NCI-H2196 treated with DMSO at 0.1 percent for 48 hours (cell line): ENCODE results near the gene MICB.
"Not testable (repeated sequence)": the region's sequence is repeated elsewhere in the genome, so short reads cannot be mapped to it uniquely, and the experiment has no call there.

Source experiments
- DNase-seq: peaks from one replicate; lab custom pipeline; 2025; ENCODE audit not compliant: unreplicated experiment; lab: John Stamatoyannopoulos, UW

The MICB gene

DNA sequence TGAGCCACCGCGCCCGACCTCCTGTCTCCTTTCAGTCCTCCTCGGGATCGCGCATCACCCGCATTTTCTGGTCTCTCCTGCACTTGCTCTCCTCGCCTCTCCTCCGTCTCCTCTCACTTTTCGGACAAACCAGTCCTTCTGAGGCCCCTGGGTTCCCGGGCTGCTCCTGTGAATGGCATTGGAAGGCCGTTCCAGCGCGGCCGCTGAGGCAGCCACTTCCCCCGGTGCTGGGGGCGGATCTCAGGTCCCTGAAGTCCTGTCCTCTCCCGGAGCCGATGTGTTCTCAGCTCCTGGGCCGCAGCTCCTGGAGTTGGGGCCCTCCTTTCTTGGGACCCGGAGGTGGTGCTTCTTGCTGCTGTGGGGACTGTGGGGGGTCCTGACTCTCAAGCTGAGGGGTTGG lies 803 bp downstream of the MICB start:
- no peak for DNase-seq

DNA sequence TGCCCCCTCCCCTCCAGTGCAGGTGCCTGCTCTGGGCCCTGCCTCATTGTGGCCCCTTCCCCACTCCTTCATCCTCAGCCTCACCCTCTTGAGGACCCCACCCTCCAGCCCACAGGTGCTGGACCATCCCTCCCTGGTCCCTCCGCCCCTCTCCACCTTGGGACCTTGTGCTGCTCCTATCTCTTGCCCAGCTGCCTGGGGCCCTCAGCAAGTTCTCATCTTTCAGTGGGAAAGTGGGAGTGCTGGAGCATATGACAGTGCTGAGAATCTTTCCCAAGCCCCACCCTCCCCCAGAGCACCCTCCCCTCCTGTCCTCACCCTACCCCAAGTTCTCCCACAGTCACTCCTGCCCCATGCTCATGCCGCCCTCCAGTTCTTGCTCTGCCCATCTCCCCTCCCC lies 1.7 kb downstream of the MICB start:
- DNase-seq: not testable (repeated sequence)

DNA sequence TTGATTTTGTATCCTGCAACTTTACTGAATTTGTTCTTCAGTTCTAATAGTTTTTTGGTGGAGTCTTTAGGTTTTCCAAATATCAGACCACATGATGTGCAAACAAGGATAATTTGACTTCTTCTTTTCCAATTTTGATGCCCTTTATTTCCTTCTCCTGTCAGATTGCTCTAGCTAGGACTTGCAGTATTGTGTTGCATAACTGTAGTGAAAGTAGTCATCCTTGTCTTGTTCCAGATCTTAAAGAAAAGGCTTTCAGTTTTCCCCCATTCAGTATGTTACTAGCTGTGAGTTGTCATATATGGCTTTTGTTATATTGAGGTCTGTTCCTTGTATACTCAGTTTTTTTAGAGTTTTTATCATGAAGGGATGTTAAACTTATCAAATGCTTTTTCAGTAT lies 4.6 kb downstream of the MICB start:
- no peak for DNase-seq

DNA sequence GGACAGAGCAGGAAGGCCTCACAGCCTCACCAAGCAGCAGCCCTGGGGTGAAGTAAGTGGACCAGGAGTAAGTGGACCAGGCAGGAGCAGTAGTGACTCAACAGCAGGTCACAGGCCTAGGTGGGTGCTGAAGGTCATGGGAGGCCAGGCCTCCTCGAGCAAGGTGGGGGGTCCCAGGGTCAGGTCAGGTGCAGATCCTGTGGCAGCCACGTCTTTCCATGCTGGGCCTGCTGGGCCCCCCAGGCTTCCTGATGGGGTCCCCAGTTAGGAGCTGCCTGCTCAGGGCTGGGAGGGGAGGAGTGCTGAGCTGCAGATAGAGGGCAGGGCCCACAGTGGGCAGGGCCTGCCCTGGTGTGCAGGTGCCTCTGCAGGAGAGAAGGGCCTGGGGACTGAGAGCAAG lies 11.1 kb downstream of the MICB start:
- not testable (repeated sequence) for DNase-seq

DNA sequence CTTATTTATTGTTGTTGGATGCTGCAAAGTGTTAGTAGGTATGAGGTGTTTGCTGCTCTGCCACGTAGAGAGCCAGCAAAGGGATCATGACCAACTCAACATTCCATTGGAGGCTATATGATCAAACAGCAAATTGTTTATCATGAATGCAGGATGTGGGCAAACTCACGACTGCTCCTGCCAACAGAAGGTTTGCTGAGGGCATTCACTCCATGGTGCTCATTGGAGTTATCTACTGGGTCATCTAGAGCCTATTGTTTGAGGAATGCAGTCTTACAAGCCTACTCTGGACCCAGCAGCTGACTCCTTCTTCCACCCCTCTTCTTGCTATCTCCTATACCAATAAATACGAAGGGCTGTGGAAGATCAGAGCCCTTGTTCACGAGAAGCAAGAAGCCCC lies 12.1 kb downstream of the MICB start:
- DNase-seq: no peak

DNA sequence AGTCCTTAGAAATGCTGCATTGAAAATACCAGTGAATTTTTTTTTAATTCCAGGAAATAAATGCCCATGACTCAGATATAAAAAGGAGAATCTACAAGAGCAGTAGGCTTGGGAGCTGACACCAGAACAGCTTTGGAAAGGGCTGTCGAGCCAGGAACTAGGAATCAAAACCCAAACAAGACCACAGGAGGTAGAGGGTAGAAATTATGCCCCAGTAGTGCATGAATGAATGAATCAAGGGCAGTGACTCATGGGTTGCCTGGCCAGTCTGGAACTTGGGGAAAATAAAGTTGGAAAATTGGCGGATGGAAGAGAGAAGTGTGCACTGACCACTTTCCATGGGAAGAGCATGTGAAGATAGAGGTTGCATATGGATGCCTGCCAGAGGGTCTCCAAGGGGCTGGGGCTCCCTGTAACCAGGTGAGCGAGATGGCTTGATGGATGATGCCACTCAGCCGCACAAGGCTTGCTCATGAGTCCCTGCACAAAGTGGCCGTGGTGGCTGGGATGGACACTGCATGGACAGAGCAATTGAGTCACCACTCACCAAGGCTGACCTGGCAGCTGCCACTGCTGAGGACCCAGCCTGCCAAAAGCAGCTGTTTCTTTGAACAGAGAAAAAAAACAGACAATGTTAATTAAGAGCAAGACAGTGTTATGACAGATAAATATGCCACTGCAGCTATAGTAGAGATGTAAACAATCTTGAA lies 15.7 kb downstream of the MICB start:
- DNase-seq: no peak

DNA sequence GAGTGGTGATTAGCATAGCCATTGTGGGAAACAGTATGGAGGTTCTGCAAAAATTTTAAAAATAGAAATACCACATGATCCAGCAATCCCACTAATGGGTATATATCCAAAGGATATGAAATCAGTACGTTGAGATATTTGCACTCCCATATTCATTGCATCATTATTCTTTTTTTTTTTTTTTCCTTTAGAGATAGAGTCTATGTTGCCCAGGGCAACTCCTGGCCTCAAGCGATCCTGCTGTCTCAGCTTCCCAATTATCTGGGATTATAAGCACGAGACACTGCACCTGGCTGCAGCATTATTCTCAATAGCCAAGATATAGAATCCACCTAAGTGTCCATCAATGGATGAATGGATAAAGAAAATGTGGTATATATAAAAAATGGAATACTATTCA lies 23.9 kb downstream of the MICB start:
- DNase-seq: no peak

DNA sequence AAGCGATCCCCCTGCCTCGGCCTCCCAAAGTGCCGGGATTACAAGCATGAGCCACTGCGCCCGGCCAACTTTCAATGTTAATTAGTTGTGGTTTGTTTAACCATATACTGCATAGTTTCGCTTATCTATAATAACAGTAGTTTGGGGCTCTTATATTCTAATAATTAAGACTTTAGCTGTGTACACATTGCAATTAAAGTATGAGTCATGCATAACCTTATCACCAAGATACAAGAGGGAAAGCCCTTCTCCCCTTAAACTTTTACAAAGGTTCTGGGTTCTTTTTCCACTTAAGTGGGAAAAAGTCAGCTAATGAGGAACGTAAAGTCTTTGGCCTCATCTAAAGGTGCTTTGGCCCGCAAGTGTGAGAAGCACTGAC lies 27.6 kb downstream of the MICB start:
- no peak for DNase-seq

DNA sequence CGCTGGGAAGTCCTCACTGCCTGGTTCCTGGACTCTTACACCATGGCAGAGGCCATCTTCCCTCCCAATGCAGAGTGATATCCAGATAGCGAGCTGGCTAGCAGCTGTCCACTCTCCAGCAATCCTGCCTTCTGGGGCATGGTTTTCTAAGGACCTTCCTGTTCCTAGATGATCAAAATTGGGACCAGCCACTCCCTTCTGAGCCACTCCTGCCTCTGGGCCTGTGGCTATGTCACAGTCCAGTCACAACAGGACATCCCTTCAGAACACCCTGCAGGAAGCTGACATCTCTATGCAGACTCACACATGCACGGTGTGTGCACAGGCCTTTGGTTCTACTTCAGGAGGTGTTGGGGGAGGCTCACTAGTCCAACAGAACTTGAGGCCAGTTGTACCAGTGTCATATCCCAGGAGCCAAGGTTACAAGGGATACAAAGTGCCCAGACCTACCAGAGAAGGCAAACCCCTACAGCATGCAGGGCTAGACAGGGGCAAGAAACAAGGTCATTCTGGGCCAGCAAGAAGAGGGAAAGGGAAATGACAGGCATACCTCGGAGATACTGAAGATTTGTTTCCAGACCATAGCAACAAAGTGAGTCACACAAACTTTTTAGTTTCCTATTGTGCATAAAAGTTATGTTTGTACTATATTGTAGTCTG lies 28.1 kb downstream of the MICB start:
- no peak for DNase-seq

DNA sequence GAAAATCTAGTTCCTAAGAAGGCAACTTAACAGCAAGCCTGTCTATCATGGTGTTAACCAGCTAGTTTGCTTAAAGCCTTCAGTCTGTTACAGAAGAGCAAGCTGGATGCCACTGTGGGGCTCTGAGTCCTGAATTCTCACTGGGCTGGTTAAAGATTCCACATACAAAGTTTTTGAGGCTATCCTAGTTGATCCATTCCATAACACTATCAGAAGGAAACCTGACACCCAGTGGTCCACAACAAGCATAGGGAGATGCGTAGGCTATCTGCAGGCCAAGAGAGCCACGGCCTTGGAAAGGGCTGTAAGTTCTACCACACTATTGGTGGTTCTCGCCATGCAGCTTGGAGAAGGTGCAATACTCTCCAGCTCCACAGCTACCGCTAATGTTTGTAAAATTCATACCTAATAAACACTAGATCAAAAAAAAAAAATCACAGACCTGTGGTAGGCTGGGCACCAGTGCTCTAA lies 30.4 kb downstream of the MICB start:
- DNase-seq: no peak

DNA sequence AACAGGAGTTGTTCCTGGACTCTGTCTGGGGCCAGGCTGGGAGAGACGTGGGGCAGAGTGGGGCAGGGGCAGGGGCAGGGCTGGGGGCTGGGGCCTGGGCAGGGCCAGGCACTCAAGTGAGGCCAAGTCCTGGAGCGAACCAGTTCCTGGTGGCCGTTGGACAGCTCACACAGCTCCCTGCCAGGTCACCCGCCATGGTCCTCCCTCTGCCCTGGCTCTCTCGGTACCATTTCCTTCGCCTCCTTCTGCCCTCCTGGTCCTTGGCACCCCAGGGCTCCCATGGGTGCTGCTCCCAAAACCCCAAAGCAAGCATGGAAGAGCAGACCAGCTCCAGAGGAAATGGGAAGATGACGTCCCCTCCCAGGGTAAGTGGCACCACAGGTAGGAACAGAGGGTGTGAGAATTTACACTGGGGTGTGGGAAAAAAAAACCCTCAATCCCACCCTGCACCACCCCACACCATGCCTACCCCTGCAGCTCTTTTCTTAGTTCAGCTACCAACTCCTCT lies 30.9 kb downstream of the MICB start, which contains the start of gene MCCD1:
Gene MCCD1 (plus strand): TSS at position 142 of the 508 bp plus-strand sequence. CDS start 53 bp downstream, at position 195.
- DNase-seq: no peak

DNA sequence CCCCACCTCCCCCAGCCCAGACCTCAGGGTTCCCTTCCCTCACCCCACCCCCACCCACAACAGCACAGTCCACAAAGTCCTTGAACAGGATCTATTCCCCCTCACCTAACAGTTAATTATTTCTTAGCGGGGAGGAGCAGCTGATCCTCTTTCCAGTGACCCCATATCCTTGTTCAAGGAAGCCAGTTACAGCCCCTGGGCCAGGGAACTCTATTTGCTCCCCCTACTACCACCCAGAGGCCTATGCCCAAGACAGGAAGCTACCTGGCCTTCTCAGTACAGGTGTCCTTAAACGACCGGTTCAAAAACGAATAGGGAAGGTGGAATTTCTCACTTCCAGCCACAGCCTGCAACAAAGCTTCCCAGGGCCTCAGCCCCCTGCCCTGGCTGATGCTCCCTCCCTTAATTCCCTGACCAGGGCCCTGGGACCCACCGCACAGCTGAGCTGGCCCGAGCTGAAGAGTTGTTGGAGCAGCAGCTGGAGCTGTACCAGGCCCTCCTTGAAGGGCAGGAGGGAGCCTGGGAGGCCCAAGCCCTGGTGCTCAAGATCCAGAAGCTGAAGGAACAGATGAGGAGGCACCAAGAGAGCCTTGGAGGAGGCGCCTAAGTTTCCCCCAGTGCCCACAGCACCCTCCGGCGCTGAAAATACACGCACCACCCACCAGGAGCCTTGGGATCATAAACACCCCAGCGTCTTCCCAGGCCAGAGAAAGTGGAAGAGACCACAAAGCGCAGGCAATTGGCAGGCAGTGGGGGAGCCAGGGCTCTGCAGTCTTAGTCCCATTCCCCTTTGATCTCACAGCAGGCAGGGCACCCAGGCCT lies 31.6 kb downstream of the MICB start:
- DNase-seq: no peak

DNA sequence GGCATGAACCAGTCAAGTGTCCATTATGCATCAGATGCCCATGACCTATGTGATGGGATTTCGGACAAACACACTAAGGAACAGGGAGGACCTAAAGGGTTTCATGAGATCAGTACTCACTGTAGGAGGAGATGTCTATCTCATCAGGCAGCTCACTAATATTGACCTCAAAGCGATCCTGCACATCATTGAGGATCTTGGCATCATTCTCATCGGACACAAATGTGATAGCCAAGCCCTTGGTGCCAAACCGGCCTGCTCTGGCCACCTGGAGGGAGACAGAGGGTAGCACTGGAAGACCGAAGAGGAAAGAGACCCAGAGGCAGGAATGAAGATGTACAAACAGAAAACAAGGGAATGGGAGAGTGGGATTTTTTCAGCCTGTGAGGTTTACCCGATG lies 32.7 kb downstream of the MICB start:
- no peak for DNase-seq

DNA sequence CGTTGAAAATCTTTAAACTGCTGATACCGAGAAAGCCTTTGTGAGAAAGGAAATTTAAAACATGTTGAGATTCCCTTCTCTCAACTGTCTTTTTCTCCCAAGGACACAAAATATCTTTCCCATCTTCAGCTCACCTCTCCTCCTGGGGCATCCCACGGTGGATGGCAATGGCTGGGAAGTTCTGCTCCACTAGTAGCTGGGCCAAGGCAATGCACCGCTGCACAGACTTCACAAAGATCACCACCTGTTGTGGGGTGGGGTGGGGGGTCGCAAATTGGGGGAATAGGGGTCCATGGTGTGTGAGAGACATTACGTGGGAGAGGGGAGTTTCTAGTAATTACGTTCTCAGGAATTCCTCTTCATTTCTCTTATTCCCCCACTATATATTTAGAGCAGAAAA lies 33.2 kb downstream of the MICB start:
- DNase-seq: no peak

DNA sequence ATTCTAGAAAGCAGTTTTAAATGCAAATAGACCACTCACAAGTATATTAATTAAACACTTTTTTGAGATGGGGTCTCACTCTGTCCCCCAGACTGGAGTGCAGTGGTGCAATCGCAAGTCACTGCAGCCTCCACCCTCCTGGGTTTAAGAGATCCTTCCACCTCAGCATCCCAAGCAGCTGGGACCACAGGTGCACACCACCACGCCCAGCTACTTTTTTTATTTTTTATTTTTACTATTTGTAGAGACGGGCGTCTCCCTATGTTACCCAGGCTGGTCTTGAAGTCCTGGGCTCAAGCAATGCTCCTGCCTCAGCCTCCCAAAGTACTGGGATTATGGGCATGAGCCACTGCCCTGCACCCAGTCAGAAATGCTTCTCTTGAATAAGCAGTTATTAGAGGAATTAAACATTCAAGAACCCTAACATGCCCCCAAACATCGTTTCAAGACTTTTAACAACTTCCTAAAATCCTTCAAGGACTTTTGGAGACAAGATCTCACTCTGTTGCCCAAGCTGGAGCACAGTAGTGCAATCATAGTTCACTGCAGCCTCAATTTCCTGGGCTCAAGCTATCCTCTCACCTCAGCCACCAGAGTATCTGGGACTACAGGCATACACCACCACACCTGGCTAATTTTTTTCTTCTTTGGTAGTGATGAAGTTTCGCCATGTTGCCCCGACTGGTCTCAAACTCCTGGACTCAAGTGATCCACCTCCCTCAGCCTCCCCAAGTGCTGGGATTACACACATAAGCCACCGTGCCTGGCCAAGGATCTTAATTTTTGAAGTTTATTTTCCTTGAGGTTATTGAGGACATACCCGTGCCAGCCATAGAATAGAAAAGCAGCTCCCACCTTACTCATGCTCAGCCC lies 34.1 kb downstream of the MICB start:
- DNase-seq: no peak

DNA sequence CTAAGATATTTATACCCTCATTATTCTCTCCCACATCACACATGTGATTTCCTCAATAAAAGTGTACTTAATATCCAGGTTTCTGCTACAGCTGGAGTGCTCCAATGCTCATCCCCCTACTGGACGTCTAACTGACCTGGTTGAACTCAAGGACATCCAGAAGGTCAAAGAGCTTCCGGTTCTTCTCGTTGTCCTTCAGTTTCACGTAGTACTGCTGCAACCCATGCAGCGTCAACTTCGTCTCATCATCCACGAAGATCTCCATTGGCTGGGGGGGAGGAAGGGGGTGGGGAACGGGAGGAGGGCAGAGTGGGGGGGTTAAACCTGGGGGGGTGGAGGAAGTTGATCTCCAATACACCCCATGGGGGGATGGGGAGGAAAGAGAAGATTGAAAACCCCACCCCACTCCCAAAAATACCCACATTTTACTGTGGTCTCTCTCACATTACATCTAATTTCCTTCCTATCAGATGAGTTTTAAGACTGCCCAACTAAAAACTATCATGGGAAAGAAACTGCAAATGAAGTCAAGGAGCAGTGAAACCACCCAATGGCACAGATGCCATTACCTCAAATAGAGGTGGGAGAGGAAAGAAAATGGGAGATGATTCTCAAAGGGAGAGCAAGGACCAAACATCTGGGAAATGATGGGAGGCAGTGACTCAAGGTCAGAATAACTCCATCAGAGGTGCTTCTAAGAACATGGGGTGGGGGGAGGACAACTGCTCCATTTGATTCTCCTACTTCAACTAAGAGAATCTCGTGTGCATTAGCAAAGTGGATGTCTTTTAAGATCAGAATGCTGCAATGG lies 34.9 kb downstream of the MICB start:
- DNase-seq: no peak

DNA sequence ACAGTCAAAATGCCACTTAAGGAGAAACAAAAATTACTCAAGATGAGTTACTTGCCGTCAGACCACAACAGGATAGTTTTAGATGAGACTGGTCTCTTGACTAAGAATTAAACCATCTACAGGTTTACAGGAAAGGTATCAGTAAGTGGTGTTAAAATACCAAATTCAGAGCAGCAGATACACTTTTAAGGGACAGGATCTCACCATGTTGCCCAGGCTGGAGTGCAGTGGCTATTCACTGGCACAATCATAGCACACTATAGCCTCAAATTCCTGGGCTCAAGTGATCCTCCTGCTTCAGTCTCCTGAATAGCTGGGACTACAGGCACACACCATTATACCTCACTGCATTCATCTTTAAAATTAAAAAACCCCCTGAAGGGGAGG lies 35.5 kb downstream of the MICB start:
- DNase-seq: no peak

DNA sequence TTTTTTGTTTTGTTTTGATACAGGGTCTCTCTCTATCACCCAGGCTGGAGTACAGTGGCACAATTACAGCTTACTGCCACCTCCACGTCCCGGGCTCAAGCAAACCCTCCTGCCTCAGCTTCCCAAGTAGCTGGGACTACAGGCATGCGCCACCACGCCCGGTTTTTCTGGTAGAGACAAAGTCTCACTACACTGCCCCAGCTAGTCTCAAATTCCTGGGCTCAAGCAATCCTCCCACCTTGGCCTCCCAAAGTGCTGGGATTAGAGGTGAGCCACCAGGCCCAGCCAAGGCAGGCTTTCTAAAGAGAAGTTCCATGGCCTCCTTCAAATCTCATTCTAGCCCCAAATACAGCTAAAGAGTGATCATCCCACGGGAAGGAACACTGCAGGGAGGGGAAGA lies 36.1 kb downstream of the MICB start:
- DNase-seq: no peak

DNA sequence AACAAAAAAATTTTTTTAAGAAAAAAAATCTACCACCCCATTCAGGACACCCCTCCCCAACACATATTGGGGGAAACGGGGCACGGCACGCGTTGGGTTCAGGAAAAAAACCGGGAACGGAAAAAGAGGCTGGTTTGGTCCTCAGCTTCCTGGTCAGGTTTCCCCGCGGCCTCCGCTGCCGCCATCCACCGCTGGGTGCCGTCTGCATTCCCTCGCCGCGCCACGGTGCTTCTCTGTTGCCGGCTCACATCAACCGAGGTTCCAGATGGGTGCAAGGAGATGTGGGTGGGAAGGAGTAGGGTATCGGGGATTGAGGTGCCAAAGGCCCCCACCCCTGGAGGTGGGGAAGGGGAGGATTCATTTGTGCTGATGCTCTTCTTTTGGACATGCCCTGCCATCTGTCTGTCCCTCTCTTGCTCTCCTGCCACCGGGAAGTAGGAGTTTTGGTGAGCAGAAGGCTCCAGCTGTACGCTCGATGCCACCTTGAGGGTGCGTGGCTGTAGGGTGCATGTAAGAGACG lies 36.6 kb downstream of the MICB start:
- no peak for DNase-seq
